ENCODE results near the gene SYTL2.

Gene SYTL2

DNA sequence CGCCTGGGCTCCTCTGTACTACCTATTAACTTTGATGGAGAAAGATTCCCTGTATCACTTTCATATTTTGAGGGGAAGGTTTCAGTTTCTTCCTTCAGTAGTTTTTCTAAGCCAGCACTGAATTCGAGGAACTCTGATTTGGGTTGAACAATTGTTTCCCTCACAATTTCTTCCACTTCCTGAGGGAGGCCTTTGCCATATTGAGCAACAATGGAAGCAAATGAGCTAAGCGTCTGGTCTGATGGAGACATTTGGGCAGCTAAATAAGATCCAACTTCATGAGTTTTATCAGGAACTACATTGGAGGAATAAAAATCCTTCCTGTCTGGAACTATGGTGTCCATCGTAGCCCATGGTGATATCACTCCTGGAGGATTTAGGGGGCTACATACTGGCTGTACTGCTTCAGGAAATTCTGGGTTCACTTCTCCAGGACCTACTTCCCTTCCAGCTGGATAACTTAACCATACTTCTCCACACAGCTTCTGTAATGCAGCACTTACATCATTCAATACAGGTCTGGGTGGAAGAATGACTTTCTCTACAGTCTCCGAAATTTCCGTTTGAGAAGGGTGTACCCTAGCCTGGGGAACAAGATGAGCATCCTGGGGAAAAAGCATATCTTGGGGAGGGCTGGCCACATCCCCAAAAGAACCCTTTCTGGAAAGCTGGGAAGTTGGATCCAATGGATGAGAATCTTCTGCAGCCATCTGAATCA is 86.0 kb downstream of the SYTL2 start:
- no peak for DNase-seq

- DNase-seq: no peak
Observed at GRCh38 chr11:85723088-85723487, 87.9 kb downstream of the SYTL2 start.

DNA sequence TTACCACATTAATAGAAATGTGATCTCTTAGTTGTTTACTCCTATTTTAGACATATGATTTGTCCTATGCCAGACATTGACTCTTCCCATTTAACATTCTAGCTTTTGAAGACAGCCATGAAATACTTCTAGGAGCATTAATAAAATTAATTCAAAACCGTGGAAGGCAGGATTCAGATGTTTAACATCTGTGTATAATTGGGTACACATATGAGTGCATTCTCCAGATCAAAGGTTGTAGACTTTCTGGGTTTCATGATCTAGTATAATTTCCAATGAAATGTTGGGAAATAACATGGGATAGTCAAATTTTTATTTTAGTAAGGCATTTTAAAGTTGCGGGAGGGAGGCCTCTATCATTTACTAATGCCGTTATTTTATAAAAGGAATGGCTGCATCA is 89.8 kb downstream of the SYTL2 start:
- DNase-seq: no peak

DNA sequence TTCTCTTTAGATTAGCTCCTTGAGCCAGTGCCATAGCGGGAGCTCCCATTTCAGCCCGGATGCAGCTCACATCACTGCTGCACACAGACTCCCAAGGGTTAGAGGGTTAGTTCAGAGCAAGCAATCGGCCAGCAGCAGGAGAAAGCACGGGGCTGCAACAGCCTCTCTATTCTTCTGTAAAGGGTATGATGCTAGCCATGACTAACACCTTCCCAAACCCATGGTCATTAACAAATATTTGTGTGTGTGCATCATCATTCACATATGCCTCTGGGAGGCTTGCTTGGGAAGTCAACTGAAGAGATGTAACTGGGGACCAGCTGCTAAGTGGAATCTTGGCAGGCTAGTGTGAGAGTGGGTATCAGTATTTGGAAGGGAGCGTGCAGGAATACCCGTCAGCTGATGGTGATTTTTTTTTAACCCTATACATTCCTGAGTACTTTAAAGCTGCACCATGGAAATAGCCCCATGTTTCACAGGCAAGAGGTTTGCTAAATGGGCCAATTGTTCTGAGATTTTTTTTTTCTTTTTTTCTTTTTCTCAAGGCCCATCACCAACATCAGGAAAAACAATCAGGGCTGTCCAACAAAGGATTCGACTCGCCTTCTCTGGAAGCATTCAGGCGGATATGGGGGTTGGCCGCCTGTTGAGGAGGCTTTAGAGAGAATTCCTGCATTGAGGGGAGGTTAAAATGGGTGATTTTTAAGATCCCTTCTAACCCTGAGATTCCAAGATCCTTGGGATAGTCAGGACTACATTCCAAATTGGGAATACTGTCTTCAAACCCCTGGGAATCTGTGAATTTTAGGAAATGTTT is 91.7 kb downstream of the SYTL2 start:
- DNase-seq: peak; percentile 100

DNA sequence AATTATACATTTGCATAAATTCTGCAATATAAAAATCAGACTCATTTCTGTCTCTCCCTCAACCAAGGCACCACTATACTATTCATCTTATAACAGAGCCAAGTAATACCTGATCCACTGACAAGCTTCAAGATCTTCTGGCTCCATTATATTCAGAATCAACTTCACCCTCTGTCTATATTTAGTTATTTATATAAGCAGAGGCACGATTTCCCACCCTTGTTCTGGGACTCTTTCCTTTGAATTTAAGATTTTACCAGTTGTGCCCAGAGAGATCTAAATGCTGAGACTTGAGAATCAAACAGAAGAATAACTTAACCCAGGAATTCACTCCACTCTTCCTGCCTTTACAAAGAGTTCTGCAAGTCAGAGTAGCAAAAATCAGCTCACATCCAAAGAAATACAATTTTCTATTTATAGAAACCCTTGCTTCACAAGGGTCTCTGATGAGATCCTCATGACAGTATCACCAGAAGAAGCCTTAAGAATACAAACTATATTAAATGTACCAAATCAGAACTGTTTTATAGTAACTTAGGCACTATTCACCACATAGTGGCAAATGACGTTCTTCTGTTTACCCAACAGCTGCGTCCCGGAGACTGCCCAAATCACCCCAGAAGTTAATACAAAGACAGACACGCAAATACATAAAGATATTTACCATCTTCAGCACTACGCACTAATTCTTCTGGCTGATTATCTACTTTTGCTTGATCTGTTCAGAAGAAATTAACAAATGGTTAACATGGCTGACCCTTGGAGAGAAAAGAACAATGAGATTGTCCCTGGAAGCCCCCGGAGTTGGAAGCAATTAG is 92.6 kb downstream of the SYTL2 start:
- peak; percentile 14 for DNase-seq

DNA sequence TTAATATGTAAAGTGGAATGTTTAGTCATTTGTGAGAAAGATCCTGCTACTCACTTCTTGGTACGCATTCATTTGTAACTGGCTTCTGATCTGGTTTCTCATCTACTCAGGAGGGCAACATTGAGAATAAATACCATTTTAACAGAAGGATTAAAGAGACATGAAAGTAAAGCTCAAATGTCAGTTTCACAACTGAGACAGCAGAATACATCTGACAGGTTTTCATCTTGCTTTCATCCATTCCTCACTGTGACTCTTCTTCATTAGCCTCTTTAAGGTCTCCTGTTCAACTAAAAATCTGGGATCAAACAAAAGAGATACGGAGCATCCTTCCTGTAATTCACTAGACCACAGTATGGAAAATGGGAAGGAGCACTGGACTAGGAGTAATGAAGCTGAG is 93.5 kb downstream of the SYTL2 start:
- DNase-seq: no peak

DNA sequence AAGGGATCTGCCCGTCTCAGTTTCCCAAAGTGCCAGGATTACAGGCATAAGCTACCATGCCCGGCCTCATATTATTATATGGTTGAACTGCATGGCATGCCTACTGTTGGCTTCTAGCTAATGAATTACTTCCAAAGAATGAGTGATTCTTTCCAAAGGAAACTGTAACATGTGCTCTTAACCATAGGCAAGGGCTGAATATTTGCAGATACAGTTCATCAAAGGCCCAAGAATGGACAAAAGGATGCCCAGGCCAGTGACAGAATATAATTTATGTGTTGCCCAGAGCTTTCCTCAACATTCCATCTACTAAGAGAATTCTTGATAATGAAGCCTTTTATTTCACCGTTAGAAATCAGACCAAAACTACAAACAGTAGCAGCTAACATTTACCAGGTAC is 98.0 kb downstream of the SYTL2 start:
- no peak for DNase-seq

- peak; percentile 23 for DNase-seq
Observed at GRCh38 chr11:85710917-85711316, 100.0 kb downstream of the SYTL2 start.

GRCh38 chr11:85709941-85710702 is 100.8 kb downstream of the SYTL2 start:
- no peak for DNase-seq

DNA sequence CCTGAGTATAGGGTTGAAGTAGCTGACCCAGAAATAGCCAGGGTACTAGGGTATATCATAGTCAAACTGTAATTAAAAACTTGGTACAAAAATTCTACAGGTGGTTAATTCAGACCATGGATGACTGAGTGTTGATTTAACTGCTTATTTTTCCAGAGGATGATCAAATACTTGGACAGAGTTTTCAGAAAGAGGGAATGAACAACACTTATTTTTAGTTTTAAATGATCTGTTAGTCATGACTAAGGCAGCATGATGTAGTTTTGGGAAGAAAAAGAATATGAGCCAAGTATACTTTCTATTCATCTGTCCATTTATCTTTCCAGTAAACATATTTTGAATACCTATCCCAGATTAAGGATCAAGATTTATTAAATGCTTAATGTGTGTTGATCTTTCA is 105.1 kb downstream of the SYTL2 start:
- DNase-seq: peak; percentile 50

DNA sequence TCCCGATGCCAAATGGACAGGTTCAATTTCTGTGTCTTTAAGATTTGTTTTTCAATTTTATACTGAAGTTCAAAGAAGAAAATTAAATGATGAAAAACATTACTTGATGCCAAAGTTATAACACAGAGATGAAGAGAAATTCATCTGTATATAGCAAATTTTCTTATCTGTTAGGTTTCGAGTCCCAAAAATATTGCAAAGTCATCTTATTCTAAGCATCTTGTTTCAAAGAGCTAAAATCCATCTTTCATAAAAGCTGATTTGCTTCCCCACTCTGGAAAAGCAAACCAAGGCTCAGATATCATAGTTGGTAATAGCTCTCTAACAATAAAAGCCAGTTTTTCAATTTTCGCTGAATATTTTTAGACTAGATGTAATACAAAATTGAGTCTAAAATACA is 106.0 kb downstream of the SYTL2 start:
- no peak for DNase-seq

DNA sequence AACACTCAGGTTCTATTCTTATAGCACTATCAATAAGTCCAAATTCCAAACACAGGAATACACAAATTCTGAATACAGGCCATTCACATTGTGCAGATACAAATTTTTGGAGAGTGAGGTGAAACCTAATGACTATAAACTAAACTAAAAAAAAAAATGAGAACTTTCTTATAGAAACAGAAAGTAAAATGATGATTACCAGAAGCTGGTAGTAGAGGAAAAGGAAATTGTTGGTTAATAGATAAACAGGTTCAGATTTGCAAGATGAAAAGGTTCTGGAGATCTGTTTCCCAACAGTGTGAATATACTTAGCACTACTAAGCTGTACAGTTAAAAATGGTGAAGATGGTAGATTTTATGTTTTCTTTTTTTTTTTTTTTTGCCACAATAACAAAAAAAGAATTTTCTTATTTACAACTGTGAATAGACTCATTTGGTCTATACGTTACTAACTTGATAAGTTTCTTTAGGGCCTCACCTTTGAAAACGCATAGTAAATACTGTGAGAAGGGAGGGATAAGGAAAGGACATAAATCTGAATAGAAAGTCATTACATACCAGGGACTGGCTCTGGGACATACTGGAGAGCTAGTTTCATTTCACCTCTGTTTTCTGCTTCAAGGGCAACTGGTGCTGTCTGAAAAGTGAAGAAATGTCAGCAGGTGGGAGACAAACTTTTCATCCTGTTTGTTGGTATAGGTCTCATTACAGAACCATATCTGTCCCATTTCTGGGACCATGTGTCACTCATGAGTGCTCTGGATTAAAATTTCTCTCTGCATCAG is 110.8 kb downstream of the SYTL2 start:
- DNase-seq: no peak

- peak; percentile 42 for DNase-seq
Observed at GRCh38 chr11:85698195-85698594, 112.7 kb downstream of the SYTL2 start.

- no peak for DNase-seq
Observed at GRCh38 chr11:85697747-85698146, 113.2 kb downstream of the SYTL2 start.

DNA sequence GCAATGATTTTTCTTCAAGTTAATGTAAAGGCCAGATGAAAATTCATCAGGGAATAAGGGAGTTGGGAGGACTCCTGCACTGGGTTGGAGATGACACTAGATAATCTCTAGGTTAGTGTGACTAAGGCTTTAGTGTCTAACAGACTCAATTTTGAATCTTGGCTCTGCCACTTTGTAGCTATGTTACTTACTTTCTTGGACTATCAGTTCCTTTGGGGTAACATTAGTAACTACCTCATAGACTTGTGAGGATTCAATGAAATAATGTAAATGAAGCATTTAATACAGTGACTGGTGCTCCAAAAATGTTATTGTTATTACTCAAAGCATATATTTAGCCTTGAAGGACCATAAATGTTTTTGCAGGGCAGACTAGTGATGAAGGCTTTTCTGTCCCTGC is 115.4 kb downstream of the SYTL2 start:
- peak; percentile 64 for DNase-seq

DNA sequence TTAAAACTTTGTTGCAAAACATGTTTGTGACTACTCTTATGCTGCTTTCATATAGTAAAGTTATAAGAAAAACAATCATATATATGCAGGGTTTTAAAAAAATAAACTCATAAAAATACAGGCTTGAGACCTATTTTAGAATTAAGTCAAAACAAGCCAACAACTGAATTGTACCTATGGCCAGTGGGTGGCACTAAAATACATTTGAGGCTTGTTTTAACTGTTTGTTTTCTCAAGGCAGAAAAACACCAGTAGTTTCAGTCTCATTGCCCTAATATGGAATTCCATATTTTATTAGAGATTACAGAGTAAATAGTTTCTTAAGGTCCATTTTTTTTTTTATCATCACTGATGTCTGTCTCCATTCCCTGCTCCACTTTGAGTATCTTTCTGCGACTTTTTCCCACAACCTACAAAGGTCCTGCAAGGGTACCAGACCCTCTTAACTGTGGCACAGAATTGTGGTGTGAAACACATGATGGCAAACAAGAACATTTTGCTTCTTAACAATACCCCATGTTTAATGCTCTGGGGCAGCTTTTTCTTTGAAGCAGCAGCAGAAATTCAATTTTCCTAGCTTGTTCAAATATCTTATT is 116.5 kb downstream of the SYTL2 start:
- peak; percentile 63 for DNase-seq

GRCh38 chr11:85685820-85686459 is 125.0 kb downstream of the SYTL2 start, which contains the start of gene CCDC89:
Gene CCDC89 (minus strand): TSS chr11:85686195. CDS start chr11:85686130, 65 bp downstream.
- DNase-seq: peak; percentile 83

DNA sequence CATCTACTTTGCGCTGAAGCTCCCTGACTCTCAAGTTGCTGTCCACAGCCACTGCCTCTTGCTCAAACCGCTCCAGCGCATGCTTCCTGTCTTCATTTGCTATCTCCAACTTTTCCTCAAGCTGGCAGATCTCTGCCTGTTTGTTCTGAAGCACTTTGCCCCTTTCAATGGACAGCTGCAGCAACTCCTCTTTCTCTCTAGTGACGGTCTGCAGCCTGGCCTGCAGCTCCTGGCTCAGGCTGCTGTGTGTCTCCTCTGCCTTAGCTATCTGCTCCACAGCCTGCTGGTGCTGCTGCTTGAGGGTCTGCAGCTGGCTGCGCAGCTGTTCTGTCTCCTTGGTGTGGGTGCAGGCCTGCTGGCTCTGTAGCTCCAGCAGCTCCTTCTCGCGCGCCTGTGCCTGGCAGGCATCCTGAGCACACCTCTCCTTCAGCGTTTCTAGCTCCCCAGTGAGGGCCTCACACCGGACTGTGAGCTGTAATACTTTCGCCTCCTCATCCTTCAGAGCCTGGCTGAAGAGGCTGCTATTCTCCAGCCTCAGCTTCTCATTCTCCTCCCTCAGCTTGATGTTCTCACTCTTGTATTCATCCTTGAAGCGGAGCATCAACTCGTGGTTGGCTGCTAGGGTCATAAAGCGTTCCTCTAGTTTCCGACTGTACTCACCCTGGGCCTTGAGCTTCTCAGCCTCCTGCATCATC is 125.7 kb downstream of the SYTL2 start:
- DNase-seq: no peak

DNA sequence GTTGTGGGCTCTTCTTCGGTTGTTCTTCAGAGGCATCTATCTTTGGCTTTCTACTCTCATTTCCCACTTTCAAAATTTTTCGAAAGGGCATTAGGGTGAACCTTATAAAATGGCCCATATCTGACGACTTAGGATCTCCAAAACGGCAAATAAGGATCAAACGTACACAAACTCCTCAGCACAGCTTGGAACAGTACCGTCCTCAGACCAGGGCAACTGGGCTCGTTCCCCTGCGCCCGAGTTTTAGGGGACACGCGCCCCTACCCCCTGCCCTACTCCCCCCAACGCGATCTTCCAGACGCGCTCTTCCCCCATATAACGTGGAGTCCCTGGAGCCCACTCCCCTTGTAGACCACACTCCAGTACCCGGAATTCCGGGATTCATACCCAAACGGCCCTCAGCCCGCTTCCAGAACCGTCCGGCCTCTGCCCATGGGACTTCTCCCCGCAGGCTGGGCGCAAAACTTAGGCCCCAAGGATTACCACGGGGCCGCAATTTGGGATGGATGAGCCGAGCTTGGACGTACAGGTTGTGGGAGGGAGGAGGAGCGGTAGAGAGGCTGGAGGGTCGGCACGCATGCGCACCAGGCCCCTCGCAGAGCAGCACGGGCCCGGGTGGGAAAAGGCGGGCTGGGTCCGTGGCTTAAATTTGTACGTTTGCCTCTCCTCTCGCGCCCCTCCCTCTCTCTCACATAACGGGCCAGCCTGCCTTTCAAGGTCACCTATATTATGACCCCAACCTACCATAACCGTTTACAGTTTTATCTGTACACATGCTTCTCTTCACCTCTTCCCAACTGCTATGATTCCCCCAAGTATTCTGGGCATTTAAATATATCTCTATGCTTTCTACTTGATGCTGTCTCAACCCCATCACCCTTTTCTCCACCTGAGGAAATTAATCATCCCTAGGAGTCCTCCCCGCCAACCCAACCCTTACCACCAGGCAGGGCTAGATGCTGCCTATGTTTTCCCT is 128.3 kb downstream of the SYTL2 start:
- DNase-seq: peak; percentile 58

Measured in fibroblast of skin of right biceps (primary cell).